HG03432 (cell line): ENCODE measurements around the gene TERT.
"Not testable (repeated sequence)": the region's sequence is repeated elsewhere in the genome, so short reads cannot be mapped to it uniquely, and the experiment has no call there.

Experiments
- ATAC-seq: cut with Tn5 transposase; IDR thresholded peaks from one replicate; pipeline ENCODE4 v1.9.1; 2021; ENCODE audit warnings: mild to moderate bottlenecking, moderate library complexity; ENCODE audit not compliant: unreplicated experiment

Gene TERT

GRCh38 chr5:1294835-1295649, at the start of gene TERT:
Gene TERT, minus strand, starts transcription at chr5:1295068. Its CDS starts 79 bp downstream, at chr5:1294989.
- ATAC-seq, result no peak

DNA sequence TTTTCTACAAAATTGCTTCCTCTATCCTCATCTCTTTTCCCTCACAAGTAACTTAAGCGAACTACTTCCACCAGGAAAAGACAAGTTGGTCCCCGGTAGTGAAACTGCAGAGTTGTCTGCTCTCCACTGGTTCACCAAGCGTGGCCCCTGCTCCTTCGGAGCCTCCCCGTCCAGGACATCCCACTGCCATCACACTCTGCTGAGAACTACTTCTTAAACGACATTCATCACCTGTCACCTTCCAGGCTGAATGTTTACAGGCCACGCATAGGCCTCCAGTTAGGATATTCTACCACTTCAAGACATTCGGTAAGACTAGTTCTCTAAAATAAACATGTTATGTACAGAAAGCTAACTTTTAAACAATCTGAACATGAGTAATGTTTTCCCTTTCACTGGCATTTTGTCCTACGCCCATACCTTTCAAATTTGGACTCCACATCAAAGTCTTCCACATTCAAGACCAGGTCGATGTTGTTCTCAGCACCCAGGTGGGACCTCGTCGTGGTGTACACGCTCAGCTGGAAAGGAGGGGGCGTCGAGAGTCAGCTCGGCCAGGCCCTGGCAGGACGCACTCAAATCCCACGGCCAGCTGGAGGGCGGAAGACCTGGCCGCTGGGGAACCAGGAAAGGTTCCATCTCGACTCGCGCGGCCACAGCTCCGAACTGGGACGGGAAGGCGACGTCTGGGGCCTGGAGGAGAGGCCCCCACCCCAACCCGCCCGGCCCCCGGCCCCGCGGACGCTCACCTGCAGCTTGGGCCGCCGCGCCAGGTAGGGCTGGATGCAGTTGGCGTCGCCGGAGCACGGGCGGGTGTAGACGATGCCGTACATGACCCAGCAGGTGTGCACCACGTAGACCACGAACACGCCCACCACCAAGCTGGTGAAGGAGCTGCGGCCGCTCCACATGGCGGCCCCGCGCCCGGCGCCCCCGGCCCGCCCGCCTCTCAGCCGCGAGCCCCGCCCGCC, 49.3 kb upstream of the TERT start:
- peak; percentile 23 for ATAC-seq

DNA sequence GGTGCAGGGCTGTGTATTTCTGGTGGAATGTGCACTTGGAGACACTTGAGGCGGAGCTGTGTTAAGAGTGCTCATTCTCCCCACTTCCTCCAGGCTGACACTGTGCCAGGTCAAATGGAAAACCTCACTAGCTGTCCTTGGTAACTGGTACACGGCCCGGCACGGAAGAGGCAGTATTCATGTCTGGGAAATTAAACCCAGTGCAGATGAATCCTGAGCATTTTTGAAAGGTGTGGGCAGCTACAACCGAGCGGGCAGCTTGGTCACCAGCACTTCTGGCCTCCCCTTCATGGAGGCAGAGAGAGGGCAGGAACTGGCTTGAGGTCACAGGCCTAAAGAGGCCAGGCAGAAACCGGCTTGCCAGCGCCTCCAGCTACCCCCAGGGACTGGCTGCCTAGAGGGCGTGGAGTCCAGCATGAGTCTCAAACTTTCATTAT, 48.5 kb upstream of the TERT start:
- ATAC-seq, result no peak

DNA sequence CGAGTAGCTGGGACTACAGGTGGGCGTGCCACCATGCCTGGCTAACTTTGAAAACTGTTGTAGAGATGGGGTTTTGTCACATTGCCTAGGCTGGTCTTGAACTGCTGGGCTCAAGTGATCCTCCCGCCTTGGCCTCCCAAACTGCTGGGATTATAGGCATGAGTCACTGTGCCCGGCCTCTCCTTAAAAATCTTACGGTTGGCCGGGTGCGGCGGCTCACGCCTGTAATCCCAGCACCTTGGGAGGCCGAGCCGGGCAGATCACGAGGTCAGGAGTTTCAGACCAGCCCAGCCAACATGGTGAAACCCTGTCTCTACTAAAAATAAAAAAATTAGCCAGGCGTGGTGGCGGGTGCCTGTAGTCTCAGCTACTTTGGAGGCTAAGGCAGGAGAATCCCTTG, 47.8 kb upstream of the TERT start:
- not testable (repeated sequence) for ATAC-seq

GRCh38 chr5:1342268-1342667, 47.4 kb upstream of the TERT start:
- ATAC-seq, result no peak

DNA sequence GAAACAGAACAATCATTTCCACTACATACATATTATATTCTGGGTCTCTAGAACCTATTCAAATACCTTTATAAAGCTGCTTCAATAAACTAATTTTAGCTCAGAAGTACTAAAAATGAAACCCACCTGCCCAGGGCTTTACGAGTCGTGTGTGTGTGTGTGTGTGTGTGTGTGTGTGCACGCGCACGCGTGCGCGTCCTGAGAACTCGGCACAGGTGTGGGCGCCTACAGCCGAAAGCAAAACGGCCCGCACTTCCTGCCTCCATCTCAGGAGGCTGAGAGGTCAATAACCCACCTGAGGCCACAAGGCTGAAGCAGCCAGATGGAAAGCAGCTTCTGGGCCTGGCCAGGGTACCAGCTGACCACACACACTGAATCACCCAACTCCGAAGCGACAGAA, 47.0 kb upstream of the TERT start:
- no peak for ATAC-seq

DNA sequence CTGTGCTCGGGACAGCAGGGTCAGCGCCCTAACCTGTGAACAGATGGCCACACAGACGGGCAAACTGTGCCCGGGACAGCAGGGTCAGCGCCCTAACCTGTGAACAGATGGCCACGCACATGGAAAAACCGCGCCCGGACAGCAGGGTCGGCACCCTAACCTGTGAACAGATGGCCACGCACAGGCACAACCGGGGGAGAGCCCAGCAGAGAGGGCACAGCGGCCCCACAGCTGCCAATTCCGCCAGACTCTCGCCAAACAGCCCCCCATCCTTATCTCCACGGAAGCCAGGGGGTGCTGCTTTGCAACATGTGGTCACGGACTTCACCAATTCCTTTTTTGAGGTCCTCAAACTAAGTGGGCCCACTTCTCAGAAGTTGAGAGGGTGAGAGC, 44.9 kb upstream of the TERT start:
- ATAC-seq, result not testable (repeated sequence)

DNA sequence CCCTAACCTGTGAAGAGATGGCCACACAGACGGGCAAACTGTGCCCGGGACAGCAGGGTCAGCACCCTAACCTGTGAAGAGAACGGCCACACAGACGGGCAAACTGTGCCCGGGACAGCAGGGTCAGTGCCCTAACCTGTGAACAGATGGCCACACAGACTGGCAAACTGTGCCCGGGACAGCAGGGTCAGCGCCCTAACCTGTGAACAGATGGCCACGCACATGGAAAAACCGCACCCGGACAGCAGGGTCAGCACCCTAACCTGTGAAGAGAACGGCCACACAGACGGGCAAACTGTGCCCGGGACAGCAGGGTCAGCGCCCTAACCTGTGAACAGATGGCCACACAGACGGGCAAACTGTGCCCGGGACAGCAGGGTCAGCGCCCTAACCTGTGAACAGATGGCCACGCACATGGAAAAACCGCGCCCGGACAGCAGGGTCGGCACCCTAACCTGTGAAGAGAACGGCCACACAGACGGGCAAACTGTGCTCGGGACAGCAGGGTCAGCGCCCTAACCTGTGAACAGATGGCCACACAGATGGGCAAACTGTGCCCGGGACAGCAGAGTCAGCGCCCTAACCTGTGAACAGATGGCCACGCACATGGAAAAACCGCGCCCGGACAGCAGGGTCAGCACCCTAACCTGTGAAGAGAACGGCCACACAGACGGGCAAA, 44.4 kb upstream of the TERT start:
- not testable (repeated sequence) for ATAC-seq

- ATAC-seq, result no peak
Observed at GRCh38 chr5:1338506-1339070, 43.7 kb upstream of the TERT start.

DNA sequence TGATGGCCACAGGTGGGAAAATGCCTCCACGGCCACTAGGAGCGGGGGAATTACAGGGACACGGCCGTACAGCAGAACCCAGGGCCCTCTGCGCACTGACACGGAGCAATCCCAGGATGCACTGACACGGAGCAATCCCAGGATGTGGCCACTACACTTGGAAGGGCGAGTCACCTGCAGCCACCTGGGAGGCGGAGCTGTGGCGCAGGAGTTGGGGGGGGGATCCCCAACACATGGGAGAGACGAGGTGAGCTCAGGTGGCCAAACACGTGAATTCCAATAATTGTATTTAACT, 43.3 kb upstream of the TERT start:
- no peak for ATAC-seq

- no peak for ATAC-seq
Observed at GRCh38 chr5:1337489-1338195, 42.8 kb upstream of the TERT start.

GRCh38 chr5:1336749-1337488, 42.1 kb upstream of the TERT start:
- no peak for ATAC-seq

DNA sequence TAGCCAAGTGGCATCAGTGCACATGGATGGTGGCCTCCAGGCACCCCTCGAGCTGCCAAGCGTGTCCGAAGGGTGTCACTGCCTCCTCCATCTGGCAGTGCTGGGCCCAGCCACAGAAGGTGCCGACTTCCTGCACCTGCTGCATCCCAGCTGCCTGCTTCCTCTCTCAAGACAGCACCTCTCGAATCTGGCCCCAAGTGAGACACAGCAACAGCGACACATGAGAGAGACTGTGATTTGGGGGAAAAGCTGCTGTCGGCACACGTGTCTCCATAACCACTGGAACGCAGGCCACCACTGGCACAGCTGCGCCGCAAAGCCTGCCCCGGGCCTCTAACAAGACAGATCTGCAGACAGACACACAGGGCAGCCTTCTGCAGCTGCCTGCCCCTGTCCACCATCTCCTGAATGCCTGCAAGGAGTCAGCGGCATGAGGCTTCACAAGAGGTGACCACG, 41.3 kb upstream of the TERT start:
- ATAC-seq, result no peak

DNA sequence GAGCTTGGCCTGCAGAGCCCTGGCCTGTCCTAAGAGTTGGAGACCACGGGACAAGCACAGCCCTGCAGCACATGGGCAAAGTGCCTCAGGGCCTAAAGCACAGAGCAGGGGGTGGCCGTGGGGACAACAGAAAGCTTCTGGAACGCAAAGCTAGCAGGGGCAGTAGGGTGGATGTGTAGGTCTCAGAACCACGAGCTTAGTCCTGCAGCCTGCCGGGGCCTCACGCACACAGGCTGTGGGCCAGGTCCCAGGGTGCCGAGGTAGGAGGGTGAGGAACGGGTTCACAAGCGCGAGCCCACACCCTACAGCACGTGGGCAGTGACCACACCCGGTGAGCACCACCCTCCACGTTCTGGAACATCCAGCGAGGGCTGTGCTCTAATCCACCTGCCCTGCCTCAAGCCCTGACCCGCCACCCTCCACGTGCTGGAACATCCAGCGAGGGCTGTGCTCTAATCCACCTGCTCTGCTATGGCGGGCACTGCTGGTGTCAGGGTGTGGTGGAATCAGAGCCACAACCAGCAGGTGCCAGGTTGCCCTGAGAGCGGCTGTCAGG, 40.8 kb upstream of the TERT start:
- no peak for ATAC-seq

DNA sequence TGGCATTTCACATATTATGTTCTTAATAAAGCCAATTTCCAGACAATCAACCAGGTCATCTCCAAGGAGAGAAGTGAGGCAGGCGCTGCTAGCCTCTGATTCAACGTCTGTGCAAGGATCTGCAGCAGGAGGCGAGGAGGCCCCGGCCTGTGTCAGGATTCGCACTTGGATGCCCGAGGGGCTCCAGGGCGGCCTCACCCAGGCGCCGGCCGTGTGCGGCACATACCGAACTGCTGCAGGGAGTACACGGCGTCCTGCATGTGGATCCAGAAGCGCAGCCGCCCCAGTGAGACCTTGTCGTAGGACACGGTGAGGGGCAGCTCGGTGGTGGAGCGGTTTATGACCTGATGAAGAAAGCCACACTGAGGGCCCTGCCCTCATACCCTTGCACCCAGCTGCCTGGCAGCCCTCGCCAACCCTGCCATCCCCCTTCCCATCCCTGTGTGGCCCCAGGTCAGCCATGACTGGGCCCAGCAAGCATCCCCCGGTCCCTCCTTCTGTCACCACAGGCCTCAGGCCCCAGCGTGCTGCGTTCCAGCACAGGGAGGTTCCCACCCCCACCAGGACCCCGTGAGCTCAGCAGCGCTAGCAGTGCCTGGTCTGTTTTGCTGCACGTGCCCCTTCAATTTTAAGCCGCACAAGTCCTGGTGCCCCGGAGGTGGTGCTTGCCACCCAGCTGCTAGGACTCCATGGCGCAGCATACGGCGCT, 40.1 kb upstream of the TERT start:
- ATAC-seq, result no peak

- ATAC-seq, result no peak
Observed at GRCh38 chr5:1333986-1334385, 39.1 kb upstream of the TERT start.

- ATAC-seq, result not testable (repeated sequence)
Observed at GRCh38 chr5:1333286-1333685, 38.4 kb upstream of the TERT start.

DNA sequence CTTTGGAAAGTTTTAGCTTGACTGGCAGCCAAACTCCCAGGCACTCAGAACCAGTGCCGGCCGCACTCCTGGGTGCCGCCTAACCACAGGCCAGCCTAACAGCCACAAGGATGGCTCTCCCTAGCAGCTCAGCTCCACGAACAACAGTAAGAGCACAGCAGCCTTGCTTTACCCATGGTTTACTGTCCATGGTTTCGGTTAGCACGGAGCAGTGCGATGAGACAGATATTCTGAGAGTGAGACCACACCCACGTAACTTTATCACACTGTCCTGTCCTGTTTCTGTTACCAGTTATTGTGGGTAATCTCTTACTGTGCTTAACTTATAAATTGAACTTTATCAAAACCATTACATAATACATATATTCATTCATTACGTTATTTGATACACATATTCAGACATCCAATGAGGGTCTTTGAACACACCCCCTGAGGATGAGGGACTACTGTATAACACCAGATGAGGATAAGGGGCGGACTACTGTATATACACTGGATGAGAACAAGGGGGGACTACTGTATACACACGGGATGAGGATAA, 37.7 kb upstream of the TERT start:
- ATAC-seq, result no peak
